ENCODE data around the gene ERMP1. TPM values are rescaled to one million over a fixed set of nuclear protein-coding genes. Genes with fewer than 3 reads are reported as not detected.

The ERMP1 gene
- total RNA-seq, 2 experiments from 2014 or later: 25.0 to 32.3 TPM

DNA sequence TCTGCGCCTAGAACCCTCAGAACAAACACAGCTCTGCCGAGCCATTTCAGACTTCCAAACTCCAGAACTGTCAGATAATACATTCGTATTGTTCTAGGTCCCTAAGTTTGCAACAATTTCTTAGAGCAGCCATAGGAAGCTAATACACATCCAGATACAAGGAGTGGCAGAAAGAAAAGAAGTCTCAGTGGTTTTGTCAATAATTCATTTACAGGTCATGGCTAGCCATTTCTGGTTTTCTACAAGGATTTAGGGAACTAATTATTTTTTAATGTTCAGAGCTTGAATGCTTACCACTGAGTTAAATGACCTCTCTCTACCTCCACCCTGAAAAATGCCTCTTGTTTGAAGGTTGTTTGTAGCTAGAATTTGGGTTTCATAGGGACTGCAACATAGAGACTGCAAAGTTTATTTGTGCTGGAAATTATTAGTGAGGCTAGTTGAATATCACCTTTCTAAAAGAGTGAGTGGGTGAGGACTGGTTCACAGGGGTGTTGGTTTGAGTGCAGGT is 15.5 kb upstream of the ERMP1 start:
- H3K36me3 Mint-ChIP-seq: peaks cover 29% of the 10 kb centered on the region
- H3K27me3 Mint-ChIP-seq: no peaks in the 10 kb centered on the region
- CTCF ChIA-PET: interaction anchor here (1.0 to 2.0 kb wide), 2 partner anchors 15 to 38 kb away, joined by 5 to 19 read pairs; partner anchors contain the start of gene ERMP1
- peaks cover 89% of the 10 kb centered on the region for H3K4me1 Mint-ChIP-seq
- DNase-seq (no peak), ATAC-seq (no peak)
- H3K9me3 Mint-ChIP-seq (ENCODE audit: low read depth): no peaks in the 10 kb centered on the region
- no peak overlapping the region for H3K4me3 Mint-ChIP-seq
- H3K27ac Mint-ChIP-seq: peak overlapping the region; percentile 41

DNA sequence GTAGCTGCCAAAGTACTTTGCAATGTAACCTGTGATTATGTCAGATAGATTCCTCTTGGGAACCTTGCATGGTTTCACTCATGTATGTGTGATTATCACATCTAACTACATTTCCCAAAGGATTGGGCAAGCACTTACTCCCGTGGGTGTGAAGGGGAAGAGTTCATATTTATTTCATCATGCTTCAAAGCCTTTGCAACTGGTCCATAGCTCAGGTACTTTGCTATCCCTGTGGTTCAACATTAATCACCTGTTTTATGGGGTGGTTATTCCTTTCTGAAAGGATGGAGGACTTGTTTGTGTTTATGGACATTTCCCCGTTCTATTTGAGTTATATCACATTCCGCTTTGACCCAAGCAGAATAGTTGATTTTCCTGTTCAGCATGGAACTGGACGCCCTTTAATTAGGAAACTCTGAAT is 13.6 kb upstream of the ERMP1 start:
- H3K36me3 Mint-ChIP-seq: peaks cover 39% of the 10 kb centered on the region
- no peaks in the 10 kb centered on the region for H3K9me3 Mint-ChIP-seq (ENCODE audit: low read depth)
- no peaks in the 10 kb centered on the region for H3K27me3 Mint-ChIP-seq
- CTCF ChIA-PET: interaction anchor here (7.2 kb wide), 1 partner anchor 14 kb away, joined by 71 read pairs; the partner anchor contains the start of gene ERMP1
- ATAC-seq: no peak
- no peak for DNase-seq
- H3K27ac Mint-ChIP-seq: no peak overlapping the region
- H3K4me3 Mint-ChIP-seq: no peak overlapping the region
- H3K4me1 Mint-ChIP-seq: peaks cover 88% of the 10 kb centered on the region

DNA sequence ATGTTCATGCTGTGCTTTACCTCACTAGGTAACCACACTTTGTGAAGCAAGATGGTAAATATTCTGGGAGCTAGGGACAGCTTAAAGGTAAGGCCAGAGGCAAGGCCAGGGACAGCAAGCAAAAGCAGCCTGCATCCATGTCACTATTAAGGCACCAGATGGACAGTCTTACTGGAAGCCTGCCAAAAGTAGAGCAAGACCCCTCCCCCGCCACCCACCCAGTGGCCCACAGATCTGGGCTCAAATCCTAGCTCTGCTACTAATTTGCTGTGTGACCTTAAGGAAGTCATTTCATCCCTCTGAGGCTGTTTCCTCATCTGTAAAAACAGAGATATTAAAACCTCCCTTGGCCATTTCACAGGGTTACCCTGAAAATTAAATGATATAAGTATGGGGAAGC is 13.2 kb upstream of the ERMP1 start:
- no peak for ATAC-seq
- H3K4me3 Mint-ChIP-seq: no peak overlapping the region
- peak overlapping the region; percentile 75 for H3K27ac Mint-ChIP-seq
- H3K27me3 Mint-ChIP-seq: no peaks in the 10 kb centered on the region
- no peak for DNase-seq
- H3K36me3 Mint-ChIP-seq: peaks cover 41% of the 10 kb centered on the region
- CTCF ChIA-PET: interaction anchor here (7.2 kb wide), 1 partner anchor 14 kb away, joined by 71 read pairs; the partner anchor contains the start of gene ERMP1
- no peaks in the 10 kb centered on the region for H3K9me3 Mint-ChIP-seq (ENCODE audit: low read depth)
- H3K4me1 Mint-ChIP-seq: peaks cover 88% of the 10 kb centered on the region

DNA sequence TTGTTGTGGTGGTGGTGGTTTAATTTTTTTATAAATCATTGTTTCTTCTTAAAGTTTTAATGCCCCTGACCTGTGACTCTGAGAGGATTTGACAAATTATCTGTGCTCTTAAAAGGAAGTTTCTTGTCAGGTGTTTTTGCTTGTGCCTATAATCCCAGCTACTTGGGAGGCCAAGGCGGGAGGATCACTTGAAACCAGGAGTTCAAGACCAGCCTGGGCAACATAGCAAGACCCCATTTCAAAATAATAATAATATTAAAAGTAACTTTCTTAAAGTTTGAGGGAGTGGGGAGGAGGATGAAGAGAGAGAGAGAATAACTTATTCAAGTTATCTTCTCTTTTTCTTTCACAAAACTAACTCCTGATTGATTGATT is 12.2 kb upstream of the ERMP1 start:
- ATAC-seq (no peak), DNase-seq (no peak)
- Mint-ChIP-seq H3K27ac (peak overlapping the region; percentile 91), H3K27me3 (no peaks in the 10 kb centered on the region), H3K9me3 (ENCODE audit: low read depth) (no peaks in the 10 kb centered on the region), H3K36me3 (peaks cover 41% of the 10 kb centered on the region), H3K4me1 (peaks cover 89% of the 10 kb centered on the region), H3K4me3 (peak overlapping the region; percentile 43)
- CTCF ChIA-PET: interaction anchor here (1.3 to 7.2 kb wide), 3 partner anchors 13 to 41 kb away, joined by 3 to 71 read pairs (median 5); partner anchors contain the start of gene ERMP1

DNA sequence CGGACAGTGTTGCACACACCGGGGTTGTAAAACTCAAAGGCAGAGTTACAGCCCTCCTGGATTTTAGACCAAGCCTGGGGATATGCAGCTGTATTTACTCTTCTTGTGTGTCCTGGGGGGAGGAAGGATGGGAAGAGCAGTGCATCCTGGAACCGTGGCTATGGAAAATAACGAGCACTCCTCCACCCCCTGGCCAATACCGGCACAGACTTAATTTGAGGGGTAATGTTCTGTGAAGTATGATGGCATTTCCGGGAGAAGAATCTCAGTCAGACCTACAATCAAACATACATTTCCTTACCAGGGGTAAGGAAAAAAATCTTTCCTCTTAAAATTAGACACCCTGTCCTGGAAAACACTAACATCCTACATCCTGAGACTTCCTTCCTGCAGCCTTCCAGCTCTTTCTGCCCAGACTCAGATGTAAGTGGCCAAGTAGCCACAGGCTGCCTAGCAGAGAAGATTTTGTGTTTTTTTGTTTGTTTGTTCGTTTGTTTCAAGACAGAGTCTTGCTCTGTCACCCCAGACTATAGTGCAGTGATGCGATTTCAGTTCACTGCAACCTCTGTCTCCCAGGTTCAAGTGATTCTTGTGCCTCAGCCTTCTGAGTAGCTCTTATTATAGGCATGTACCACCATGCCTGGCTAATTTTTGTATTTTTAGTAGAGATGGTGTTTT is 11.0 kb upstream of the ERMP1 start:
- Mint-ChIP-seq H3K9me3 (ENCODE audit: low read depth) (no peaks in the 10 kb centered on the region), H3K4me3 (peak overlapping the region; percentile 43), H3K27me3 (no peaks in the 10 kb centered on the region), H3K36me3 (peaks cover 34% of the 10 kb centered on the region), H3K4me1 (peaks cover 89% of the 10 kb centered on the region), H3K27ac (peak overlapping the region; percentile 91)
- CTCF ChIA-PET: interaction anchor here (1.2 to 7.2 kb wide), 4 partner anchors 8 to 42 kb away, joined by 3 to 71 read pairs (median 10); partner anchors contain the start of gene ERMP1
- no peak for DNase-seq
- ATAC-seq: peak; percentile 31

DNA sequence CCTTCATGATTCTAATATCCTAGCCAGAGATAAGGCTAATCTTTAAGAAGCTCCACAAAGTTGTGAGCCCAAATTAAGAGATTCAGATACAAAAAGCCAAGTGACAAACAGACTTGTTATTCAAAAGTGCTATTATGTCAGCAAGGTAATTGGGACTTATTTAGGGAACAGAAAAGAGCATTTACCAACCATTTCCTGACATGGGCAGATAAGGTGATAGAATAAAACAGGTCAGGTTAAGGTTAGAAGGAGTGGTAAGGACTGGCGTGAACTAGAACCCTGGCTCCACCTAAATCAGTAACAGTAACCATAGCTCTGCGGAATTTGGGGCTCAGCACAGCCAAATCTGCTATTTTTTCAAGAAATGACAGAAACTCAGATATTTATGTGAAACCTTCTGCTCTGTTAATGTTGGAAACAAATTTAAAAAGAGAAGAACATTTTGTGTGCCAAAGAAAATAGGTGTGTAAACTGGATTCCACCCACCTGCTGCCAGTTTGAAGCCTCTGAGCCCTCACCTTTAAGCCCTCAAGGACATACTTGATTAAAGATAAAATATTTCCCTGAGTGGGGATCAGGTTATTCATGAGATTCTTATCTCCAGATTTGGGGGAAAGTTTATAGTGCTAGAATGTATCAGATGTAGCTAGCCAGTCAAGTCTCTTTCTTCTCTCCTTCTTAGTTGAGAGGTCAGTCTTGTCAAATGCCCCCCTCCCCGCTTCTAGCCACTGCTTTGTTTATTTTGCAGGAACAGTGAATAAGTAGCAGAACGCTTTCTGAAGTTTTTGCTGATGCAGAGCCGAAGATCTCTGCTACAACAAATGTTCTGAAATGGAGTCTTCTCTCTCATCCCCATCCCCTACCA is 10.2 kb upstream of the ERMP1 start:
- H3K9me3 Mint-ChIP-seq (ENCODE audit: low read depth): no peaks in the 10 kb centered on the region
- H3K27me3 Mint-ChIP-seq: no peaks in the 10 kb centered on the region
- CTCF ChIA-PET: interaction anchor here (0.7 to 7.2 kb wide), 7 partner anchors 9 to 164 kb away, joined by 3 to 71 read pairs (median 3); partner anchors contain the start of gene ERMP1
- peaks cover 30% of the 10 kb centered on the region for H3K36me3 Mint-ChIP-seq
- H3K27ac Mint-ChIP-seq: peak overlapping the region; percentile 91
- peaks cover 85% of the 10 kb centered on the region for H3K4me1 Mint-ChIP-seq
- ATAC-seq: no peak
- no peak overlapping the region for H3K4me3 Mint-ChIP-seq
- DNase-seq: no peak

DNA sequence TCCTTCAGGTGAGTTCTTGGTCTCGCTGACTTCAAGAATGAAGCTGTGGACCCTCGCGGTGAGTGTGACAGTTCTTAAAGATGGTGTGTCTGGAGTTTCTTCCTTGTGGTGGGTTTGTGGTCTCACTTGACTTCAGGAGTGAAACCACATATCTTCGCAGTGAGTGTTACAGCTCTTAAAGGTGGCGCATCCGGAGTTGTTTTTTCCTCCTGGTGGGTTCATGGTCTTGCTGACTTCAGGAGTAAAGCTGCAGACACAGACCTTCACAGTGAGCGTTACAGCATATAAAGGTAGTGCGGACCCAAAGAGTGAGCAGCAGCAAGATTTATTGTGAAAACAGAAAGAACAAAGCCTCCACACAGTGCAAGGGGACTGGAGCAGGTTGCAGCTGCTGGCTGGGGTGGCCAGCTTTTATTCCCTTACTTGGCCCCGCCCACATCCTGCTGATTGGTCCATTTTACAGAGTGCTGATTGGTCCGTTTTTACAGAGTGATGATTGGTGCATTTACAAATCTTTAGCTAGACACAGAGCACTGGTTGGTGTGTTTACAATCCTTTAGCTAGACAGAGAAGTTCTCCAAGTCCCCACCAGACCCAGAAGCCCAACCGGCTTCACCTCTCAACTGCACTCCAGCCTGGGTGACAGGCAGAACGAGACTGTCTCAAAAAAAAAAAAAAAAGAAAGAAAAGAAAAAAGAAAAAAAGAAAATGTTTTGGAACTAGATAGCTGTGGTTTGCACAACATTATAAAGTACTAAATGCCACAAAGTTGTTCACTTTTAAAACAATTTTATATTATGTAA is 9.1 kb upstream of the ERMP1 start:
- Mint-ChIP-seq H3K27me3 (no peaks in the 10 kb centered on the region), H3K4me1 (peaks cover 79% of the 10 kb centered on the region), H3K4me3 (peak overlapping the region; percentile 45), H3K27ac (peak overlapping the region; percentile 85), H3K36me3 (peaks cover 27% of the 10 kb centered on the region), H3K9me3 (ENCODE audit: low read depth) (no peaks in the 10 kb centered on the region)
- peak; percentile 79 for DNase-seq
- CTCF ChIA-PET: interaction anchor here (0.7 to 7.2 kb wide), 8 partner anchors 10 to 213 kb away, joined by 3 to 71 read pairs (median 3); partner anchors contain the start of gene ERMP1
- peak; percentile 50 for ATAC-seq

DNA sequence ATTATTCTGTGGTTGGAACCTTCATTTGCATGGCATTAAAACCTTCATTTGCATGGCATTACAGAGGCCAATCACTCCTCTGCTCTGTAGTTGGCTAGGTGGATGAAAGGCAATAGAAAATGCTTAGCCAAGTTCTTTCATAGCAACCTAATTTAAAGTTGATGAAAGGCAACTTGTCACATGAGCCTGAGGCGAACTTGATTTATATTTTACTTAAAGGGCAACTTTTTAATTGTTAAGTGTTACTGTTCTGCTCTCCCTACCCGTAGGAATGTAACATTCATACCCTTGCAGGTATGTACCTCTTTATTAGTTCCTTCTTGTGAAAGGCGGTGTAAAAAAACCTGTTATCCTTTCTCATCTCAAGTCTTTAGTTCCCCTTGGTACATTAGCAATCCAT is 7.9 kb upstream of the ERMP1 start:
- Mint-ChIP-seq H3K36me3 (peaks cover 24% of the 10 kb centered on the region), H3K4me1 (peaks cover 73% of the 10 kb centered on the region), H3K27me3 (no peaks in the 10 kb centered on the region), H3K9me3 (ENCODE audit: low read depth) (no peaks in the 10 kb centered on the region), H3K27ac (no peak overlapping the region), H3K4me3 (no peak overlapping the region)
- CTCF ChIA-PET: interaction anchor here (1.0 to 7.2 kb wide), 3 partner anchors 8 to 47 kb away, joined by 3 to 71 read pairs (median 5); partner anchors contain the start of gene ERMP1
- no peak for ATAC-seq
- no peak for DNase-seq

DNA sequence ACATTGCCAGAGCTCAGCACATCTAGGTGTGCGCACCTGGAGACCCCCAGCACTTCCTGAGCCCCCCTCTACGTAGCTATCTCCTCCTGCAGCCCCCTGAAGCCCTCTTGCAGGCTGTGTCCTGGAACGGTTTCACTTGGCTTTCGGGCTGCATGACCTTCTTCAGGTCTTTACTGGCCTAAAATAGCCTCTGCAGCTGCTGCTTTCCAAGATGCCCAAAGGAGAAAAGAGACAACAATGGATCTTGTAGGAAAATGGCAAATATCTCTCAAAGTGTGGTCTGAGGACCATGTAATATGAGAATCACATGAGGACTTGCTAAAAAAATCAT is 6.6 kb upstream of the ERMP1 start:
- Mint-ChIP-seq H3K4me1 (peaks cover 64% of the 10 kb centered on the region), H3K9me3 (ENCODE audit: low read depth) (no peaks in the 10 kb centered on the region), H3K36me3 (peaks cover 18% of the 10 kb centered on the region), H3K4me3 (no peak overlapping the region), H3K27ac (no peak overlapping the region), H3K27me3 (no peaks in the 10 kb centered on the region)
- CTCF ChIA-PET: interaction anchor here (0.5 to 1.1 kb wide), 2 partner anchors 47 to 854 kb away, joined by 3 to 4 read pairs; no protein-coding TSS in a partner anchor
- DNase-seq (no peak), ATAC-seq (no peak)

DNA sequence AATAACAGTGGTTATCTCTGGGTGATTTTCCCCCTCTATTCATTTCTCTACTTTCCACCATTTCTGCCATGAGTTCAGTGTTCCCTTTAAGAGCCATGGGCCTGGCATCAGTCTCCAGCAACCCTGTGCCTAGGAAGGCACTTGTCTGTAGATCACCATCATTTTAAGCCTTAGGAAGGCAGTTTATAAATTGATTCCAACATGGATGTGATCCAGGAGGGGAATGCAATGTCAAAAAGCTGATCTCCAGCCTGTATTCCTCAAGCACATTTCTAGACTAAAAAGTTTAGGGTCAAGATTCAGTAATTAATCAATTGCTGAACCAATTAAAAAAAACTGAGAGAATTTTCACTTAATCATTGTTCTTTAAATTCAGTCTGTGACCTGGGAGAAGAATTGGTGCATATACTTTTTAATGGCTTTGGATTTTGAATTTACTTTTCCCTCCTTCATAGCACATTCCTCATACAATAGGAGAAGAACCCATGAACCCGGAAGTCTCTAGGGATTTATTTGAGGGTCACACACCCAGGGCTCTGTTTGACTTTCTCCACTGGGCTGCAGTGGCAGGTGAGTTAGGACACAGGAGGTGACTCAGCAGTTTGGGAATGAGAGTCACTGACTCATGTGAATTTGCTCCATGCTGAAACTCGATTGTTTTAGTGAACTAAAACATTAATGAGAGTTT is 6.1 kb upstream of the ERMP1 start:
- CTCF ChIA-PET: interaction anchor here (1.1 kb wide), 1 partner anchor 47 kb away, joined by 4 read pairs; no protein-coding TSS in a partner anchor
- Mint-ChIP-seq H3K9me3 (ENCODE audit: low read depth) (no peaks in the 10 kb centered on the region), H3K27me3 (no peaks in the 10 kb centered on the region), H3K4me1 (peaks cover 62% of the 10 kb centered on the region), H3K27ac (no peak overlapping the region), H3K4me3 (no peak overlapping the region), H3K36me3 (peaks cover 18% of the 10 kb centered on the region)
- ATAC-seq: no peak
- DNase-seq: no peak

DNA sequence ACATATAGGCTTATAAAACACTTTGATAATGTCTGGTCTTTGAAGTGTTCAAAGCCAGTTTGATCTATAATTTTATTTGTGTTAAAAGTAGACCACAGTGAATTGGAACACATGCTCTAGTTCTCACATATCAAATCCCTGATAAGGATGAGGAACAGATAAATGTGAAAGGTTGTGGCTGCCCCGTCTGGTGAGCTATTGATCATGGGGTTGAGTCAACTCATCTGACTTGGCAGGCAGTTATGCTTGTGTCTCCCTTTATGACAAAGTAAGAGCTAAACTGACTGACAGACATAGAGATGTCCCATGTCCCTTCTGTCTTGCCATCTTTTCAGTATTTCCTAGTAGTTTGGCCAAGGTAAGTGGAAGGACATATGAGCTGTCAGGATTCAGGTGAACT is 2.9 kb upstream of the ERMP1 start:
- CTCF ChIA-PET: interaction anchor here (1.1 to 4.1 kb wide), 4 partner anchors 13 to 513 kb away, joined by 3 to 19 read pairs (median 6); no protein-coding TSS in a partner anchor

DNA sequence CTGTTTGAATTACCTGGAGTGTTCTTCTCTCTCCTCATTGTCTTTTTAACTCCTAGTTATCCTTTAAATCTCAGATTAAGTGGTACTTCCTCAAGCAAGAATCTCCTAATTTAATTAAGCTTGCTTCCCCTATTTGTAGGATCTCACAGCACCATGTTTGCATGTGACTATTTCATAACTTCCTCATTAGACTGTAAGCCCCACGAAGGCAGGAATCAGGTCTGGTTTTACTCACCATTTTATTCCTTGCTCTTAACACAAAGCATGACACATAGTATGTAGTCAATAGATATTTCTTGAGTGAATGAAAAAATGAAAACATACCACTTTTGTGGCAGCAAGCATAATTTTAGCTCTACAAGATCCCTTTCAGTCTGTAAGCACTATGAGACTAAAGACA is 1.3 kb upstream of the ERMP1 start:
- Mint-ChIP-seq H3K36me3 (peaks cover 13% of the 10 kb centered on the region), H3K4me3 (peak overlapping the region; percentile 2), H3K4me1 (peaks cover 43% of the 10 kb centered on the region), H3K27ac (peak overlapping the region; percentile 25), H3K9me3 (ENCODE audit: low read depth) (no peaks in the 10 kb centered on the region), H3K27me3 (no peaks in the 10 kb centered on the region)
- CTCF ChIA-PET: interaction anchor here (0.6 to 6.1 kb wide), 8 partner anchors 10 to 220 kb away, joined by 3 to 71 read pairs (median 14); no protein-coding TSS in a partner anchor
- ATAC-seq (no peak), DNase-seq (no peak)

More for the DNA sequence above, 2.9 kb upstream of the ERMP1 start:
- Mint-ChIP-seq H3K36me3 (peaks cover 7% of the 10 kb centered on the region), H3K27me3 (no peaks in the 10 kb centered on the region), H3K4me3 (no peak overlapping the region), H3K27ac (no peak overlapping the region), H3K4me1 (peaks cover 50% of the 10 kb centered on the region), H3K9me3 (ENCODE audit: low read depth) (no peaks in the 10 kb centered on the region)
- DNase-seq (no peak), ATAC-seq (no peak)

Data from activated CD8-positive, alpha-beta memory T cell treated with anti-CD3 and anti-CD28 coated beads, Interleukin-2, amount 10 ng/mL, durations not matched to agents 7 days and 5 days (primary cell).